Measurements from ENCODE around the gene WNT3A. TPM values are rescaled to one million over a fixed set of nuclear protein-coding genes. Genes with fewer than 3 reads are reported as not detected.
A peak's percentile ranks its signal among the peaks of the same experiment; 100 is the strongest.

The WNT3A gene
- total RNA-seq, 3 donors from 2014 or later = 0.29 TPM; not detected in 2

GRCh38 chr1:228098323-228098931 is 91.6 kb downstream of the WNT3A start:
- Histone ChIP-seq H3K4me3 (no peak overlapping the region), H3K36me3 (peaks cover 4% of the 10 kb centered on the region), H3K27me3 (no peaks in the 10 kb centered on the region), H3K4me1 (peaks cover 8% of the 10 kb centered on the region in 2 donors), H3K9me3 (peaks cover 5 to 9% of the 10 kb centered on the region in 2 donors), H3K27ac (no peak overlapping the region)
- no peak for DNase-seq (ENCODE audit: low spot score in 2 of 2)
- TF ChIP-seq POLR2A (IDR thresholded peaks at IDR 0.05) (no peak), POLR2AphosphoS5 (IDR thresholded peaks at IDR 0.05) (no peak), CTCF (IDR thresholded peaks at IDR 0.05) (no peak)
- intact Hi-C loops (cut with DNase I; ENCODE audit: low total_unique reads) = no loop called here

- TF ChIP-seq POLR2AphosphoS5 (IDR thresholded peaks at IDR 0.05) = no peak
- TF ChIP-seq CTCF (IDR thresholded peaks at IDR 0.05) = no peak
- TF ChIP-seq POLR2A (IDR thresholded peaks at IDR 0.05) = no peak
- H3K9me3 ChIP-seq = peaks cover 4 to 5% of the 10 kb centered on the region in 2 donors
- intact Hi-C loops (cut with DNase I; ENCODE audit: low total_unique reads) = no loop called here
- no peak overlapping the region for H3K27ac ChIP-seq
- H3K27me3 ChIP-seq = no peaks in the 10 kb centered on the region
- no peak for DNase-seq (ENCODE audit: low spot score in 2 of 2)
- peaks cover 4% of the 10 kb centered on the region for H3K36me3 ChIP-seq
- H3K4me1 ChIP-seq = peaks cover 8 to 13% of the 10 kb centered on the region in 2 donors
- no peak overlapping the region for H3K4me3 ChIP-seq
Observed at GRCh38 chr1:228099331-228099732, 92.5 kb downstream of the WNT3A start.

- Histone ChIP-seq H3K4me3 (no peak overlapping the region), H3K4me1 (peaks cover 8 to 12% of the 10 kb centered on the region in 2 donors), H3K27me3 (no peaks in the 10 kb centered on the region), H3K27ac (peak overlapping the region; percentile 84 to 94), H3K9me3 (no peaks in the 10 kb centered on the region), H3K36me3 (peaks cover 4% of the 10 kb centered on the region)
- no peak for DNase-seq (ENCODE audit: low spot score in 2 of 2)
- no peak for TF ChIP-seq CTCF (IDR thresholded peaks at IDR 0.05)
- no peak for TF ChIP-seq POLR2A (IDR thresholded peaks at IDR 0.05)
- TF ChIP-seq POLR2AphosphoS5 (IDR thresholded peaks at IDR 0.05) = no peak
- intact Hi-C loops (cut with DNase I; ENCODE audit: low total_unique reads) = no loop called here
Observed at GRCh38 chr1:228100822-228101613, 94.2 kb downstream of the WNT3A start.

- intact Hi-C loops (cut with DNase I; ENCODE audit: low total_unique reads) = no loop called here
- TF ChIP-seq CTCF (IDR thresholded peaks at IDR 0.05) (no peak), POLR2AphosphoS5 (IDR thresholded peaks at IDR 0.05) (no peak), POLR2A (IDR thresholded peaks at IDR 0.05) (no peak)
- Histone ChIP-seq H3K27ac (peak overlapping the region; percentile 84 to 94), H3K36me3 (peaks cover 4% of the 10 kb centered on the region), H3K4me1 (peaks cover 8 to 9% of the 10 kb centered on the region in 2 donors), H3K9me3 (no peaks in the 10 kb centered on the region), H3K27me3 (no peaks in the 10 kb centered on the region), H3K4me3 (peak overlapping the region; percentile 66 to 94 (median 69))
- no peak for DNase-seq (ENCODE audit: low spot score in 2 of 2)
Observed at GRCh38 chr1:228101614-228101993, 94.8 kb downstream of the WNT3A start.

All from breast epithelium (tissue), 4 donors.